ENCODE results near the gene WDR6. TPM values are rescaled to one million over a fixed set of nuclear protein-coding genes. Genes with fewer than 3 reads are reported as not detected.

The WDR6 gene
- total and polyA plus RNA-seq, 9 of the 15 experiments (the other 6 are each of a cell fraction or from before 2014, with no cell fraction given), result 8.9 to 90.6 (median 44.7) TPM

DNA sequence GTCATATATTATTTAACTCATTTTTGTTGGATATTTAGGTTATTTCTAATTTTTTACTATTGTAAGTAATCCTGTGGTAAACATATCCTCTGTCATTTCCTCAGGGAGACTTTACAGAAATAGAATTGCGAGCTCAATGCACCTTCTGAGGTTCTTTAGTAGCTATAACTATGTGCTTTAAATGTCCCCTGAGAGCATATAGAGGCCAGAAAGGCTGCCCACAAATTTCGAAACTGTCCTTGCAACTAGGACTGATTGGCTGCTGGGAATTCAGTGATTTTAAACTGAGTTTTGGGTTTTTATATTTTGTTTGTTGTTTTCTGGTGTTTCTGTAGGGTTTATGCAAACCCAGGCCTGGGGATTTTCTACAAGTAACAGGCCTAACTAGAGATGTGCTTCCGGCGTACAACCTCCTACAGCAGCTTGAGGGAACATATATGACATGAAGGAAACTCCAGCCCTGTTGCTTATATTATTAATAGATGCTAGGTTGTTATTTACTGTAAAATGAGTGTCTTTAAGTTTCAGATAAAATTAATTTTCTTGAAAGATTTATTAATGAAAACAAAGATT, 46.3 kb upstream of the WDR6 start (continued):
- TF ChIP-seq, protein P1, sequence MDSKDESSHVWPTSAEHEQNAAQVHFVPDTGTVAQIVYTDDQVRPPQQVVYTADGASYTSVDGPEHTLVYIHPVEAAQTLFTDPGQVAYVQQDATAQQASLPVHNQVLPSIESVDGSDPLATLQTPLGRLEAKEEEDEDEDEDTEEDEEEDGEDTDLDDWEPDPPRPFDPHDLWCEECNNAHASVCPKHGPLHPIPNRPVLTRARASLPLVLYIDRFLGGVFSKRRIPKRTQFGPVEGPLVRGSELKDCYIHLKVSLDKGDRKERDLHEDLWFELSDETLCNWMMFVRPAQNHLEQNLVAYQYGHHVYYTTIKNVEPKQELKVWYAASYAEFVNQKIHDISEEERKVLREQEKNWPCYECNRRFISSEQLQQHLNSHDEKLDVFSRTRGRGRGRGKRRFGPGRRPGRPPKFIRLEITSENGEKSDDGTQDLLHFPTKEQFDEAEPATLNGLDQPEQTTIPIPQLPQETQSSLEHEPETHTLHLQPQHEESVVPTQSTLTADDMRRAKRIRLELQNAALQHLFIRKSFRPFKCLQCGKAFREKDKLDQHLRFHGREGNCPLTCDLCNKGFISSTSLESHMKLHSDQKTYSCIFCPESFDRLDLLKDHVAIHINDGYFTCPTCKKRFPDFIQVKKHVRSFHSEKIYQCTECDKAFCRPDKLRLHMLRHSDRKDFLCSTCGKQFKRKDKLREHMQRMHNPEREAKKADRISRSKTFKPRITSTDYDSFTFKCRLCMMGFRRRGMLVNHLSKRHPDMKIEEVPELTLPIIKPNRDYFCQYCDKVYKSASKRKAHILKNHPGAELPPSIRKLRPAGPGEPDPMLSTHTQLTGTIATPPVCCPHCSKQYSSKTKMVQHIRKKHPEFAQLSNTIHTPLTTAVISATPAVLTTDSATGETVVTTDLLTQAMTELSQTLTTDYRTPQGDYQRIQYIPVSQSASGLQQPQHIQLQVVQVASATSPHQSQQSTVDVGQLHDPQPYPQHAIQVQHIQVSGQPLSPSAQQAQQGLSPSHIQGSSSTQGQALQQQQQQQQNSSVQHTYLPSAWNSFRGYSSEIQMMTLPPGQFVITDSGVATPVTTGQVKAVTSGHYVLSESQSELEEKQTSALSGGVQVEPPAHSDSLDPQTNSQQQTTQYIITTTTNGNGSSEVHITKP (IDR thresholded peaks at IDR 0.05; ENCODE audit: partially characterized antibody), result no peak
- TF ChIP-seq NFIC (IDR thresholded peaks at IDR 0.05) (no peak), RBM15 (IDR thresholded peaks at IDR 0.05; ENCODE audit: insufficient read depth, low read length) (no peak)
- TF ChIP-seq, protein P2, sequence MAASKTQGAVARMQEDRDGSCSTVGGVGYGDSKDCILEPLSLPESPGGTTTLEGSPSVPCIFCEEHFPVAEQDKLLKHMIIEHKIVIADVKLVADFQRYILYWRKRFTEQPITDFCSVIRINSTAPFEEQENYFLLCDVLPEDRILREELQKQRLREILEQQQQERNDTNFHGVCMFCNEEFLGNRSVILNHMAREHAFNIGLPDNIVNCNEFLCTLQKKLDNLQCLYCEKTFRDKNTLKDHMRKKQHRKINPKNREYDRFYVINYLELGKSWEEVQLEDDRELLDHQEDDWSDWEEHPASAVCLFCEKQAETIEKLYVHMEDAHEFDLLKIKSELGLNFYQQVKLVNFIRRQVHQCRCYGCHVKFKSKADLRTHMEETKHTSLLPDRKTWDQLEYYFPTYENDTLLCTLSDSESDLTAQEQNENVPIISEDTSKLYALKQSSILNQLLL (CRISPR knock-in tag; IDR thresholded peaks at IDR 0.05; ENCODE audit: borderline replicate concordance), result no peak

DNA sequence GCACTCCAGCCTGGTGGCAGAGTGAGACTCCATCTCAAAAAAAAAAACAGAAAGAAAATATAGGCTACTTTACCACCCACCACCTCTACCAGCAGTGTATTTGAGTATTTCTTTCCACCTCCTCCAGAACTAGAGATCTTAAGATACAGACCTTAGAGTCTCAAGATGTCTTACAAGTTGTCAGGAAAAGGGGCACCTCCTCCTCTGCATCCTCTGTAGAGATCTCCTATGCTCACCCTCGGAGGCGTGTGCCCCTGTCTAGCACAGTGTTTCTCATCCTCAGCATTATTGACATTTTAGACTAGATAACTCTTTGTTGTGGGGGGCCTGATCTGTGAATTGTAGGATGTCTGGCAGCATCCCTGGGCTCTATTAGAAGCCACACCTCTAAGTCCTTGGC, 44.9 kb upstream of the WDR6 start:
- Histone ChIP-seq H3K27me3 (ENCODE audit: control insufficient read depth in 2 of 2, insufficient read depth in 2 of 2, low read length in 2 of 2) (no peaks in the 10 kb centered on the region), H3K36me3 (ENCODE audit: control insufficient read depth, insufficient read depth, low read length) (peaks cover 68% of the 10 kb centered on the region), H3K79me2 (ENCODE audit: control insufficient read depth, insufficient read depth, low read length) (peaks cover 11% of the 10 kb centered on the region), H3K4me3 (no peak overlapping the region), H2AFZ (ENCODE audit: low read depth, low read length) (no peak overlapping the region), H3K9me1 (ENCODE audit: control insufficient read depth, insufficient read depth, low read length) (no peaks in the 10 kb centered on the region), H4K20me1 (replicated peaks; ENCODE audit: control insufficient read depth, insufficient read depth, low read length) (peaks cover 5% of the 10 kb centered on the region; the same call in 1 of the 2 replicates), H3K27ac (ENCODE audit: extremely low read depth, low read depth, low read length) (no peak overlapping the region), H3K9ac (ENCODE audit: insufficient read depth in 1 of 2, low read depth in 2 of 2, low read length in 2 of 2) (no peak overlapping the region), H3K4me2 (ENCODE audit: insufficient read depth, low read length) (no peak overlapping the region), H3K9me3 (replicated peaks; ENCODE audit: control insufficient read depth, insufficient read depth, low read depth, low read length) (no peaks in the 10 kb centered on the region), H3K4me1 (replicated peaks in 1 of 2; ENCODE audit: control insufficient read depth in 2 of 2, insufficient read depth in 2 of 2, low read length in 2 of 2) (no peaks in the 10 kb centered on the region)
- intact Hi-C loops (cut with micrococcal nuclease), result no loop called here
- FAIRE-seq (no peak), ATAC-seq (no peak), DNase-seq (ENCODE audit: extremely low read depth in 1 of 4, low spot score in 3 of 4) (no peak)
- TF ChIP-seq, protein P3, sequence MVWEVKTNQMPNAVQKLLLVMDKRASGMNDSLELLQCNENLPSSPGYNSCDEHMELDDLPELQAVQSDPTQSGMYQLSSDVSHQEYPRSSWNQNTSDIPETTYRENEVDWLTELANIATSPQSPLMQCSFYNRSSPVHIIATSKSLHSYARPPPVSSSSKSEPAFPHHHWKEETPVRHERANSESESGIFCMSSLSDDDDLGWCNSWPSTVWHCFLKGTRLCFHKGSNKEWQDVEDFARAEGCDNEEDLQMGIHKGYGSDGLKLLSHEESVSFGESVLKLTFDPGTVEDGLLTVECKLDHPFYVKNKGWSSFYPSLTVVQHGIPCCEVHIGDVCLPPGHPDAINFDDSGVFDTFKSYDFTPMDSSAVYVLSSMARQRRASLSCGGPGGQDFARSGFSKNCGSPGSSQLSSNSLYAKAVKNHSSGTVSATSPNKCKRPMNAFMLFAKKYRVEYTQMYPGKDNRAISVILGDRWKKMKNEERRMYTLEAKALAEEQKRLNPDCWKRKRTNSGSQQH (CRISPR knock-in tag; IDR thresholded peaks at IDR 0.05), result no peak
- TF ChIP-seq BDP1 (IDR thresholded peaks at IDR 0.05; ENCODE audit: insufficient read depth, insufficient read length) (no peak), PCBP1 (IDR thresholded peaks at IDR 0.05; ENCODE audit: low read depth, low read length, poor library complexity, severe bottlenecking) (no peak), CHCHD3 (CRISPR knock-in tag; IDR thresholded peaks at IDR 0.05) (no peak), HLTF (IDR thresholded peaks at IDR 0.05) (no peak)
- in situ Hi-C loops (cut with MboI), result no loop called here
- CTCF ChIA-PET (ENCODE audit: low intra/inter-chr PET ratio), result no interaction called here
- POLR2A ChIA-PET, result no interaction called here
- 95% methylated on average over 2 of the region's 2 CpGs for WGBS (ENCODE audit: insufficient coverage, low coverage, missing lambda C conversion rate)
- no TSS peak for BruUV-seq (replicated peaks)
